GM12801 (cell line): ENCODE measurements around the gene ADGRB3.

Experiments used
- CTCF ChIP-seq: IDR thresholded peaks from one replicate; pipeline ENCODE4 v1.5.1; 2011; ENCODE audit warnings: control low read depth; ENCODE audit not compliant: insufficient read length; ENCODE audit errors: extremely low read depth

ADGRB3 gene

GRCh38 chr6:68634726-68635411 lies at the start of gene ADGRB3:
Gene ADGRB3, plus strand, starts transcription at chr6:68635282. Its CDS starts 3,394 bp downstream, at chr6:68638676.
- no peak for TF ChIP-seq CTCF

- TF ChIP-seq CTCF = no peak
Measured at GRCh38 chr6:68593558-68593957, 41.5 kb upstream of the ADGRB3 start.

GRCh38 chr6:68597642-68598041 lies 37.4 kb upstream of the ADGRB3 start:
- no peak for TF ChIP-seq CTCF

- TF ChIP-seq CTCF = no peak
Measured at GRCh38 chr6:68615938-68616337, 19.1 kb upstream of the ADGRB3 start.

- no peak for TF ChIP-seq CTCF
Measured at GRCh38 chr6:68625998-68626397, 9.1 kb upstream of the ADGRB3 start.

- TF ChIP-seq CTCF = no peak
Measured at GRCh38 chr6:68628161-68628560, 6.9 kb upstream of the ADGRB3 start.

GRCh38 chr6:68632734-68633133 lies 2.3 kb upstream of the ADGRB3 start:
- no peak for TF ChIP-seq CTCF
